BJ (cell line): ENCODE data around the gene REXO5. TPM values are rescaled to one million over a fixed set of nuclear protein-coding genes. Genes with fewer than 3 reads are reported as not detected.
"Not testable (repeated sequence)": the region's sequence is repeated elsewhere in the genome, so short reads cannot be mapped to it uniquely, and the experiment has no call there.

Experiments used
- CTCF ChIA-PET: fragments of 350-600 bp; formaldehyde crosslinking; extraction: SDS; loops from one replicate; lab custom pipeline; 2021; ENCODE audit warnings: antibody characterized with exemption, inconsistent platforms; lab: Yijun Ruan, JAX
- POLR2A ChIA-PET: fragments of 300-600 bp; sonication (Branson Sonifier 250); formaldehyde crosslinking; extraction: SDS; loops from one replicate; lab custom pipeline; 2021; ENCODE audit warnings: antibody characterized with exemption; lab: Charles Lee
- DNase-seq: peaks from one replicate; pipeline ENCODE4 v3.0.0-alpha.2; 2011; ENCODE audit warnings: low read depth
- H3K27me3 ChIP-seq: 2 replicates; pipeline ENCODE4 v1.6.0; 2011; ENCODE audit warnings: low read length; ENCODE audit not compliant: control insufficient read depth, insufficient read depth
- H3K36me3 ChIP-seq: 2 replicates; pipeline ENCODE4 v1.5.1; 2011; ENCODE audit warnings: low read length; ENCODE audit not compliant: control insufficient read depth, insufficient read depth
- H3K4me3 ChIP-seq: 2 replicates; pipeline ENCODE4 v1.5.1; 2011; ENCODE audit warnings: low read depth, mild to moderate bottlenecking, control low read depth, low read length
- CTCF ChIP-seq: IDR thresholded peaks from 2 replicates; pipeline ENCODE4 v1.5.1; 2011; ENCODE audit warnings: low read depth, mild to moderate bottlenecking, control low read depth, inconsistent platforms, low read length, moderate library complexity; ENCODE audit not compliant: insufficient read depth
- polyA plus RNA-seq: library from polyadenylated mRNA; depleted of rRNA; stranded (reverse); fragments of >200 nt; gene quantifications from 2 replicates; pipeline ENCODE4 v1.2.3, GENCODE V29; 2011

The REXO5 gene
- polyA plus RNA-seq, 1 experiment = 2.2 TPM

- ChIA-PET POLR2A (no interaction called here), CTCF (interaction anchor here (2.0 kb wide), 1 partner anchor 11 kb away, joined by 12 read pairs; no protein-coding TSS in a partner anchor)
- H3K4me3 ChIP-seq = peak within 1 kb of the TSS; percentile 45
- DNase-seq = peak; percentile 47
- no peak for TF ChIP-seq CTCF
- no peaks in the 10 kb centered on the region for H3K36me3 ChIP-seq
- no peaks in the 10 kb centered on the region; the same call in 1 of the 2 replicates for H3K27me3 ChIP-seq
Observed at GRCh38 chr16:20763461-20764232, 42.7 kb upstream of the REXO5 start, which contains the start of gene ACSM3. Gene ACSM3, plus strand, starts transcription at chr16:20764014. Its CDS starts 6,021 bp downstream, at chr16:20770035.

- DNase-seq, POLR2A ChIA-PET, H3K4me3 ChIP-seq, H3K36me3 ChIP-seq, H3K27me3 ChIP-seq: not testable (repeated sequence)
- CTCF ChIA-PET = interaction anchor here (2.0 kb wide), 1 partner anchor 10 kb away, joined by 12 read pairs; no protein-coding TSS in a partner anchor
Observed at GRCh38 chr16:20764448-20764847, 41.9 kb upstream of the REXO5 start.

- POLR2A ChIA-PET = no interaction called here
- Histone ChIP-seq H3K4me3 (no peak overlapping the region), H3K27me3 (no peaks in the 10 kb centered on the region; the same call in 1 of the 2 replicates), H3K36me3 (no peaks in the 10 kb centered on the region)
- no peak for TF ChIP-seq CTCF
- DNase-seq = no peak
- CTCF ChIA-PET = interaction anchor here (1.4 kb wide), 1 partner anchor 9 kb away, joined by 4 read pairs; no protein-coding TSS in a partner anchor
Observed at GRCh38 chr16:20765732-20766131, 40.6 kb upstream of the REXO5 start.

- H3K36me3 ChIP-seq = no peaks in the 10 kb centered on the region
- no peak for DNase-seq
- TF ChIP-seq CTCF = no peak
- no peaks in the 10 kb centered on the region; the same call in 1 of the 2 replicates for H3K27me3 ChIP-seq
- ChIA-PET POLR2A (no interaction called here), CTCF (interaction anchor here (1.4 kb wide), 1 partner anchor 9 kb away, joined by 4 read pairs; no protein-coding TSS in a partner anchor)
- H3K4me3 ChIP-seq = no peak overlapping the region
Observed at GRCh38 chr16:20766294-20766693, 40.0 kb upstream of the REXO5 start.

- CTCF ChIA-PET = no interaction called here
- POLR2A ChIA-PET = no interaction called here
- no peaks in the 10 kb centered on the region; the same call in 1 of the 2 replicates for H3K27me3 ChIP-seq
- DNase-seq = no peak
- no peak overlapping the region for H3K4me3 ChIP-seq
- H3K36me3 ChIP-seq = no peaks in the 10 kb centered on the region
- no peak for TF ChIP-seq CTCF
Observed at GRCh38 chr16:20767577-20767976, 38.8 kb upstream of the REXO5 start.
